Fibroblast of mammary gland (primary cell): ENCODE results near the gene LRRC73.

Experiments used
- DNase-seq: peaks from one replicate; pipeline ENCODE4 v3.0.0-alpha.2; 2010; ENCODE audit warnings: low read depth
- H3K4me3 ChIP-seq: 2 replicates; pipeline ENCODE4 v1.5.1; 2011; ENCODE audit warnings: low read depth, mild to moderate bottlenecking, low read length, moderate library complexity; ENCODE audit not compliant: control insufficient read depth
- TF ChIP-seq, protein P1 (sequence below): conservative IDR thresholded peaks from 2 replicates; pipeline ENCODE4 v1.5.1; 2011; ENCODE audit warnings: low read depth, low read length, inconsistent platforms; ENCODE audit not compliant: control insufficient read depth, insufficient read depth

The LRRC73 gene

DNA sequence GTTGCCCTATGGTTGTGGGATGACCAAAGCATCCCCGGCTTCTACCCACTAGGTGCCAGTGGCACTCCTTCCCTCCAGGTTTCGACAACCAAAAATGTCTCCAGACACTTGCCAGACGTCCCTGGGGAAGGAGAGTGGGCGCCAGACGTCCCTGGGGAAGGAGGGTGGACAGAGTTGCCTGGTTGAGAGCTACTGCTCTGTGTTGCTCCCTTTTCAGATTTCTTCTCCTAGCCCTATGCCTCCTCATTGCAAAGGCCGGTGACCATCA lies 13.1 kb downstream of the LRRC73 start:
- TF ChIP-seq, protein P1, sequence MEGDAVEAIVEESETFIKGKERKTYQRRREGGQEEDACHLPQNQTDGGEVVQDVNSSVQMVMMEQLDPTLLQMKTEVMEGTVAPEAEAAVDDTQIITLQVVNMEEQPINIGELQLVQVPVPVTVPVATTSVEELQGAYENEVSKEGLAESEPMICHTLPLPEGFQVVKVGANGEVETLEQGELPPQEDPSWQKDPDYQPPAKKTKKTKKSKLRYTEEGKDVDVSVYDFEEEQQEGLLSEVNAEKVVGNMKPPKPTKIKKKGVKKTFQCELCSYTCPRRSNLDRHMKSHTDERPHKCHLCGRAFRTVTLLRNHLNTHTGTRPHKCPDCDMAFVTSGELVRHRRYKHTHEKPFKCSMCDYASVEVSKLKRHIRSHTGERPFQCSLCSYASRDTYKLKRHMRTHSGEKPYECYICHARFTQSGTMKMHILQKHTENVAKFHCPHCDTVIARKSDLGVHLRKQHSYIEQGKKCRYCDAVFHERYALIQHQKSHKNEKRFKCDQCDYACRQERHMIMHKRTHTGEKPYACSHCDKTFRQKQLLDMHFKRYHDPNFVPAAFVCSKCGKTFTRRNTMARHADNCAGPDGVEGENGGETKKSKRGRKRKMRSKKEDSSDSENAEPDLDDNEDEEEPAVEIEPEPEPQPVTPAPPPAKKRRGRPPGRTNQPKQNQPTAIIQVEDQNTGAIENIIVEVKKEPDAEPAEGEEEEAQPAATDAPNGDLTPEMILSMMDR, result no peak
- no peak for DNase-seq
- no peak overlapping the region for H3K4me3 ChIP-seq

DNA sequence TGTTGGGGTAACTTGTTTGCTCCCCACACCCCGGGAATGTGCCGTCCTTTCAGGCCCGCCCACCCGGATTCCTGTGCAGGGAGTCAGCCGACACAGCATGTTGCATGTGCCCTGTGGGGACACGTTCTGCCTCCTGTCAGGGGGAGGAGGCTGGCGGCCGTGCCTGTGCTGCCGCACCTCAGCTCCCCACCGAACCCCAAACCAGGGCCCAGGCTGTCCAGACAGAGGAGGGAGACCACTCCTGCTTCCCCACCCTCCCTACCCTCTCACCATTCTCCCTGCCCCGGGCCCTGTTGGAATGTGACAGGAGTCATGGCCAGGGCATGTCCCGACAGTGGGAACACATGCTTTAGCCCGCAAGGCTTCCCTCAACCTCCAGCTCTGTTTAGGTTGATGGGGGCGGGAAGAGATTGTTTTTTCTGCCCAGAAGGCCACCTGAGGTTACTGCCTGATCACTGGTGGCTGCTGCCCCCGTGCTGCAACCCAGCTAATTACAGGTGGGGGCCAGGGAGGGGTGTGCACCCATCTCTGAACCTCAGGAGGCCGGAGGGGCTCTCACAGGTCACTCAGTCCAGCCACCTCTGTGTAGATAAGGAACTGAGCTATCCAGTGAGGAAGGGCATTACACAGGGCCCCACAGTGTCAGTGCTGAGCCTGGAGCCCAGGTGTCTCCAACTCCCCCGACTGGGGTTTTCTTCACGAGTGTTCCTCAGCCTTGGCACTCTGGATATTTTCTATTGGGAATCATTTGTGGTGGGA lies 13.6 kb downstream of the LRRC73 start:
- no peak overlapping the region for H3K4me3 ChIP-seq
- TF ChIP-seq, protein P1, result peak; percentile 61
- DNase-seq, result peak; percentile 62

DNA sequence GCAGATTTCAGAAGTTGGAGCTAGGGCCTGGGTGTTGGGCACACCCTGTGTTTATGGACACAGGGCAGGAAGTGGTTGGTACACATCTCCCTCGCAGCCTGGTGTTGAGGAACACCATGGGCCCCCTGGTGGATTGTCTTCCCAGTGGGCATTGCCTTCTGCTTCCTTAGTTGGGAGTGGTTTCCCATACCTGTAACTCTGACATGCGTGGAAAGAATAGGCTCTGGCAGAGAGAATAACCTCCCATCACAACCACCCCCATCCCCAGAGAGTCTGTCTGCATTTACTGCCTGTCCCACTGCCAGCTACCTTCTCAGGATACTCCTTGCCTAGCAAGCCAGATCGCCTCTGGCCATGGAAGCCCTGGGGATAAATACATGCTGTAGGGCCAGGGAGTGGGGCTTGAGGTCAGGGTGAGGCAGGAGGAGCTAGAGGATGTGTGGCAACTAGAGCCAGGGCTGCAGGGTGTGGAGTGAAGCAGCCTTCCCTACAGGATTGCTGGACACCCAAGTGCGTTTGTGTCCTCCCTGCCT lies 14.7 kb downstream of the LRRC73 start:
- DNase-seq, result peak; percentile 17
- TF ChIP-seq, protein P1, result peak; percentile 18
- no peak overlapping the region for H3K4me3 ChIP-seq

DNA sequence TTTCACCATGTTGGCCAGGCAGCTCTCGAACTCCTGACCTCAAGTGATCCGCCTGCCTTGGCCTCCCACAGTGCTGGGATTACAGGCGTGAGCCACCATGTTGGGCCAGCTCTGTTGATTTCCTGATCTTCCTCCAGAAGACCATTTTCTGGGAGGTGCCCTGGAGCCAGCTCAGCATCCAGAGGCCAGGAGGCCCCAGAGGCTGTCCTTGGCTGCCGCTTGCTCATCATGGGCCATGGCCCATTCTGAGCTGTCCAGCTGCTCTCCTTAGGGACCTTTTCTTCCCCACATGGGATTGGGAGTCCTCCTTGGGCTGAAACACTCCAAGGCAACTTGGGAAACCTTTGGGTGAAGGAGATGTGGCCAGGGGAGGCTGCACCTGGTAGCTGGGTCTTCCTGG lies 15.4 kb downstream of the LRRC73 start:
- no peak overlapping the region for H3K4me3 ChIP-seq
- DNase-seq, result no peak

DNA sequence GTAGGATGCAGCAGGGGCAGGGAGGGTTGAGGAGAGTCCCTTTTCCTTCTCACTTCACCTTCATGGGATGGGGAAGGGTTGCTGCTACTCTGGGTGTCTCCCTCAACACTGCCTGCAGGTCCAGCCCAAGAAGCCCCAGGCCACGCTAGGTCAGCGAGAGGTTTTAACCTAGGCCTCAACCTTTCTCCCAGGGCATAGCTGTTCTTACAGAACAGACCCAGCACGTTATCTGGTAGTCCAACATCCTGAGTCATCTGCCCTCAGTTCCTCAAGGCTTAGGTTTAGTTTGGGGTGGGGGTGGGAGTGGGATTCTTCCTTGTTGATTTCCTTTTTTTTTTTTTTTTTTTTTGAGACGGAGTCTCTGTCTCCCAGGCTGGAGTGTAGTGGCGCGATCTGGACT lies 15.8 kb downstream of the LRRC73 start:
- no peak overlapping the region for H3K4me3 ChIP-seq
- TF ChIP-seq, protein P1, result no peak

More for the DNA sequence above, 15.4 kb downstream of the LRRC73 start:
- TF ChIP-seq, protein P1, result no peak

DNA sequence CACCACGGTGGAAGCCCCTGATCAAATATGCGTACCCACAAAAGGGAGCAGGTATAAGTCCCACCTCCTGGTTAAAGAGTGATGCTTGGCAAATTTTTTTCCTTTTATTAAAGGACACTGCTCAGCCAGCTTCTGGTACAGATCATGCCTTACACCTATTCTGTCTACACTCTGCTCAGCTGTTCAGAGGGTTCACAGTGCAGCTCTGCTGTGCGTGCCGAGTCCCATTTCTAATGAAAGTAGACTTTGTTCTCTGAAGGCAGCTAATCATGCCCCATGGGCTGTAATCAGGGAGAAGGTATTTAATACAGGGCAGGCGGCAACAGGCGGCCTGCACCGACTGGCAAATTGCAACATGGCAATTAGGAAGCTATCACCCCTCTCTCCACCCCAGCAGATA lies 16.3 kb downstream of the LRRC73 start:
- no peak for DNase-seq
- TF ChIP-seq, protein P1, result no peak
- no peak overlapping the region for H3K4me3 ChIP-seq

More for the DNA sequence above, 15.8 kb downstream of the LRRC73 start:
- DNase-seq, result no peak
